ENCODE results near the gene SH3BGR. TPM values are rescaled to one million over a fixed set of nuclear protein-coding genes. Genes with fewer than 3 reads are reported as not detected.

Gene SH3BGR
- total RNA-seq, 2 donors from 2014 or later: 3.1 to 3.2 TPM

DNA sequence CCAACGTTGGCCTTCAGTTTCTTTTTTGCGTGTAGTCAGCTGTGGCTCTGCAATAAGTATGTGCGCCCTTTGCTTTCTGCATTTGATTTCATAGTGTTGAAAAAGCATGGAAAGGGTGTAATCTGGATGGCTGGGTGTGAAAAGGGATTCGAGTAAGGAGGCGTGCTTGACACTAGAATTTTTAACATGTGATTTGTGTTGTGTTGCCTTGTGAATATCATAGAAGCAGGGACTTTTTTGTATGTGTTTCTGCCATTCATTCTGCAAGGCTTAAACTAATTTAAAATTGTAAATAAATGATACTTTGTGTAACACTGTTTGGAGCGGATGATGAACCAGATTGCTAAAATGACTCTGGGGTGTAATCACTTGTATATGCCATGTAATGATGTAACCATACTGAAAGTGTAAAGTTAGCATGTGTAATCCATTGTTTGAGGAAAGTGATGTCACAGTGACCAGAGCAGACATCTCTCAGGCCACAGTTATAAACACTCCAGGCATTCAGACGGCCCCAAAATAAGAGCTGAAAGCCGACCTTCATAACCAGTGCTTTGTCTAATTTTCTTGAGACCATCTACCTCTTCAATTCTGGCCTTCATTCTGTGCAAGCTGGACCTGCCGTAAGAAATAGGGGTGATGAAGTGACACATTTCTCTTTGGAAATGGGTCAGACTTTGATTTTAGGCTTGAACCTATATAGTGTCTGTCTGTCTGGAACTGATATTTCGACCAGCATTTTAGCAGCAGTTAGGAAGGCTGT is 618 bp downstream of the SH3BGR start:
- DNase-seq (ENCODE audit: low spot score in 2 of 2) (no peak), ATAC-seq (no peak)
- Mint-ChIP-seq H3K27ac (no peak overlapping the region), H3K36me3 (no peaks in the 10 kb centered on the region), H3K9me3 (no peaks in the 10 kb centered on the region)

DNA sequence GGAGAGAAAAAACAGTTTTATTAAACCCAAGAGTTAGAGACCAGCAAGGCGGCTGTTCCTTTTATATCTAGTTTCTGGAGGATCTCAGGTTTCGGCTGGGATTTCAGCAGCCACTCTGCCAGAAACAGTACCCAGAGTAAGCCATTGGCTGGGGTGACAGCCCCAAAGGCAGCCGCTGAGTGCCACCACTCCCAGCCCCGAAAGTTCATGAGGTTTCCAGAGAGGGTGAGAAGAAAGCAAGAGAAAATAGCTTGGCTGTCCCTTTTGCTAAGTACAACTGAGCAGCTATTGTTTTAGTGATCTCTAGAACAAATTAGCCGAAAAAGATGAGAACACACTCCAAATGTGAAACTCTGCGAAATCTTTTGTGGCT is 1.2 kb downstream of the SH3BGR start:
- H3K9me3 Mint-ChIP-seq: no peaks in the 10 kb centered on the region
- no peaks in the 10 kb centered on the region for H3K36me3 Mint-ChIP-seq
- no peak for DNase-seq (ENCODE audit: low spot score in 2 of 2)
- H3K27ac Mint-ChIP-seq: no peak overlapping the region
- ATAC-seq: no peak

DNA sequence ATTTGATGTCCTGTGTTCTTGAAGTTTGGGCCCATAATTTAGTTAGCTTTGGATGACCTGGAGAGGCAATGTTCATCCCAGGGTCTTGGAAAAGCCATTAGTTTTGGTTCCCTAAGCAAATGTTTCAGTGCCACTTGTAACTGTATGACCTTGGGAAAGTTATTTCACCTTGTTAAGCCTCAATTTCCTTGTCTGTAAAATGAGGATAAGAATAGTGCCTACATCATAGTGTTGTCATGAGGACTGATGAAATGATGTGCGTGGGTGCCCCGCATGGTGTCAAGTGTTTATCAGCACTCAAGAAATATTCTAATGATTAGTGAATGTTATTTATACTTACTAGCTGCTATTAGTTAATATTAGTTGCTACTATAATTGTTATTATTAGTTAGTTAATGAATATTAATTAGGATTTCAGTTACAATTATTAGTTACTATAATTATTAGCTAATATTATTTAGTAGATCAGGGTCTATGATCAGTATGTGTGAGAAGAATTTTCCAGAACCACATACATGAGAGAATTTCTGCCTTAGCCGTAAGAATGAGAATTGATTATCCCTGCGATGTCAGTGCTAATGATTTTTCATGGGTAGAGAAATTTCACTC is 1.9 kb downstream of the SH3BGR start:
- H3K27ac Mint-ChIP-seq: no peak overlapping the region
- ATAC-seq: no peak
- H3K36me3 Mint-ChIP-seq: no peaks in the 10 kb centered on the region
- no peak for DNase-seq (ENCODE audit: low spot score in 2 of 2)
- H3K9me3 Mint-ChIP-seq: no peaks in the 10 kb centered on the region

DNA sequence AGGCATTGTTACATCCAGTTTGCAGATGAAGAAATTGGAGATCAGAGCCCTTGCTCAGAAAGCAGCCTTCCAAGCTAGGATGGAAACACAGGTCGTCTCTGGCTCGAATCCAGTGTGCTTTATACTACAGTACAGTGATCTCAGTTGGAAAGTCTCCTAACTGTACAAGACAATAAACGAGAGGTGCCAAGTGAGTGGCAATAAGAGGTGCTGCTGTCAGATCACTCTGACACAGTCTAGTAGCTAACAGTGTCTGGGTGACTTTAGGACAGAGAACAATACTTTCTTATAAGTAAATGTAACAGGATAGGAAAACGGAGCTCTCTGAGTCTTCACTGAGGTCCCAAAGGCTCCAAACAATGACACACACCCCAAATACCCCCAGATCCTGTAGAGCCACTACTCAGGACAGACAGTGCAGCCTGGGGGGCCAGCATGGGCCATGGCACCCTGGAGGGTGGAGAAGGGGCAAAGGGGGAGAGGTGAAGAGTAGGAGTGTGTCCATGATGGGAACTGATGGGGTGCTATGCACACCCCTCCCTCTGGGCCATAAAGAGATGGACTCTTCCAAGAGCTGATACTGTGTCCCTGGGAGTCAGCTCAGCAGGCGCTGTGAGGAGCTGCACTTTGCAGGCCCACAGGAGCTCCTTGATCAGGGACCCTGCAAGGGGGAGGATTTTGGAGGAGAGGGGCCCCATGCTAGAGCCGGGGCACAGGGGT is 3.3 kb downstream of the SH3BGR start:
- no peaks in the 10 kb centered on the region for H3K9me3 Mint-ChIP-seq
- DNase-seq (ENCODE audit: low spot score in 2 of 2) (no peak), ATAC-seq (no peak)
- no peaks in the 10 kb centered on the region for H3K36me3 Mint-ChIP-seq
- no peak overlapping the region for H3K27ac Mint-ChIP-seq

DNA sequence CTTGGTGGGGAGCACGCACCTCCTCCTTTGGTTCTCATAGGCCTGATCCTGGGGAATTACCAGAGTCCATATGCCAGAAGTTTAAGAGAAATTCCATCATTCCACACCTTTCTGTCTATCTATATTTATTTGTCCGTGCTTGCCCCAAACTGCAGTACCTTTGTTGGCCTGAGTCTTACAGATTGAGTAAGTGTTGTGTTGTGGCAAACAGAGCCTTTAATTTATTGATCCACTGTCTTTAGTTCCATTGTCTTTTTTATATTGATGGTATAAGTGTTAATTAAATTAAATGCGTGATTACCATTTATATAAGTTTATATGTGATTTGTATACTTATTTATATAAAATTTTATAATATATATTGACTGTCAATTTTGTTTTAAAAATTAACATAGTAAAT is 4.9 kb downstream of the SH3BGR start:
- no peak for ATAC-seq

DNA sequence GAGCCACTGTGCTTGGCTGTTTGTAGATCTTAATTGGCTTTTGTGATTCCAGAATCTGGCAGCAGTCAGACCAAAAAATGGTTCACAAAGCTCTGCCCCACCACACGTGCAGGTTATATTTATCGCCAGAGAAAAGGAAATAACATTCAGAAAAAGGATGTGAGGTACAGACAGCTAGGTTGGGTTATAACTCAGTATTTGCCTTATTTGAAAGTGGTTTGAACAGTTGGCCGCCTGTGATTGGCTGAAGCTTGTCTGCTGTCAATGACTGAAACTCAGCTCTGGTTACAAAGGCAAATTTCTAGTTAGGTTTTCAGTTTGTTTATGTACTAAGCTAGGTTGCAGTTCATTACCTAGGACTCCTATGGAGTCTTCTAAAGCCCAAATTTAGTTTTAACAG is 9.6 kb downstream of the SH3BGR start:
- ATAC-seq (peak in 1 of 2 donors; percentile 68), DNase-seq (ENCODE audit: low spot score in 2 of 2) (no peak)
- Mint-ChIP-seq H3K27ac (no peak overlapping the region), H3K36me3 (no peaks in the 10 kb centered on the region), H3K9me3 (no peaks in the 10 kb centered on the region)

More for the DNA sequence above, 4.9 kb downstream of the SH3BGR start:
- H3K36me3 Mint-ChIP-seq: no peaks in the 10 kb centered on the region
- no peak overlapping the region for H3K27ac Mint-ChIP-seq
- H3K9me3 Mint-ChIP-seq: no peaks in the 10 kb centered on the region
- no peak for DNase-seq (ENCODE audit: low spot score in 2 of 2)

DNA sequence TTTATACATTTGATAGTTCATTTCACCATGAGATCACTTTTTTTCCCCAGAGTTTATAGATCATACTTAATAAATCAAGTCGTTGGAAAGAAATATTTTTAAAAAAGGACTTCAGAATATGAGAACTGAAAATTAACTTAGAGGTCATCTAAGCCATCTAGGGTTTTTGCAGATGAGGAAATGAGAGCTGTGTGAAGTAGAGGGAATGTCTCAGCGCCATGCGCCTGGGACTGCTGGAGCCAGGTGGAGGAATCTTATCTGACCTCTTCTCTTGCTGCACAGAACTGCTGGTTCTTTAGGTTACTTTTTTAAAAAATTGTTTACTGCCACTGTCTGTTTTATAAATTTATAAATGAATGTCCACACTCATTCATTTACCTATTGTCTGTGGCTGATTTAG is 11.5 kb downstream of the SH3BGR start:
- Mint-ChIP-seq H3K27ac (no peak overlapping the region), H3K36me3 (no peaks in the 10 kb centered on the region), H3K9me3 (no peaks in the 10 kb centered on the region)
- DNase-seq (ENCODE audit: low spot score in 2 of 2): no peak
- no peak for ATAC-seq

DNA sequence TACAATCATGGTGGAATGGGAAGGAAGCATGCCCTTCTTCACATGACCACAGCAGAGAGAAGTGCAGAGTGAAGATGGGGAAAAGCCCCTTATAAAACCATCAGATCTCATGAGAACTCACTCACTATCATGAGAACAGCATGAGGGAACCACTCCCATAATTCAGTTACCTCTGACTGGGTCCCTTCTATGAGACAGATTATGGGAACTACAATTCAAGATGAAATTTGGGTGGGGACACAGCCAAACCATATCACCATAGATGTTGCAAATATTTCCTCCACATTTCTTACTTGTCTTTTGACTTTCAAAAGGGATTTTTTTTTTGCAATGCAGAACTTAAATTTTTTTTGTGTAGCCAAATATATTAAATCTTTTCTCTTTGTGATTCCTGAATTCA is 14.8 kb downstream of the SH3BGR start:
- DNase-seq (ENCODE audit: low spot score in 2 of 2) (no peak), ATAC-seq (no peak)
- H3K27ac Mint-ChIP-seq: no peak overlapping the region
- no peaks in the 10 kb centered on the region for H3K9me3 Mint-ChIP-seq
- H3K36me3 Mint-ChIP-seq: no peaks in the 10 kb centered on the region

DNA sequence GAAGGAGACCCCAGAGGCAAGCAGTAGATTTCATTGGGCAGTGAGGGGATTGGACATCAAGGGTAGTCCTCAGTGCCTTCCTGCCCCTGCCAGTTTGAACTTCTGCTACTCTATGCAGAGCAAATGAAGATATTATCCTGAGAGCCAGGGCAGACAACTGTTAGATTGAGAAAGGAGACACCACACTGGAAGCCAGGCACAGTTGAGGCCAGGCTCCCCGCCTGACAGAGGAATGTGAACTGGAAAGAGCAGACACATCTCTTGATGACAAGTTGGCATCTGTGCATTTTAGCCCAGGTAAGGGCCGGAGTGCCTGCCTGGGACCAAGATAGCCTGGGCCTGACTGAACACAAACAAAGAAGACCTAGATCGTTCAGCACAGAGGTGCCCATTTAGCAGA is 16.0 kb downstream of the SH3BGR start:
- no peak for DNase-seq (ENCODE audit: low spot score in 2 of 2)
- ATAC-seq: no peak
- H3K9me3 Mint-ChIP-seq: no peaks in the 10 kb centered on the region

DNA sequence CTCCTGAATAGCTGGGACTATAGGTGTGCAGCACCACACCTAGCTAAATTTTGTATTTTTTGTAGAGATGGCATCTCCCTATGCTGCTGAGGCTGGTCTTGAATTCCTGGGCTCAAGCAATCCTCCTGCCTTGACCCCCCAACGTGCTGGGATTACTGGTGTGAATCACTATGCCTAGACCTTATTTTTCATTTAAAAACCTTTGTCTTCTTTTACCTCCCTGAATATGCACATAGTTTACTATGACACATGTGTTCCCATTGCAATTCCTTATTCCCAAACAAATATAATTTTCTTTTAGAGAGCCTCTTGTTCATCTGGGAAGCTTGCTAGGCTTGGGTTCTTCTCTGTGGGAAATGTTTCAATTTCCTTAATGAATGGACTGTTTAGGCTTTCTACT is 16.8 kb downstream of the SH3BGR start:
- Mint-ChIP-seq H3K9me3 (no peaks in the 10 kb centered on the region), H3K27ac (no peak overlapping the region), H3K36me3 (no peaks in the 10 kb centered on the region)
- no peak for DNase-seq (ENCODE audit: low spot score in 2 of 2)
- ATAC-seq: no peak

More for the DNA sequence above, 16.0 kb downstream of the SH3BGR start:
- Mint-ChIP-seq H3K27ac (no peak overlapping the region), H3K36me3 (no peaks in the 10 kb centered on the region)

DNA sequence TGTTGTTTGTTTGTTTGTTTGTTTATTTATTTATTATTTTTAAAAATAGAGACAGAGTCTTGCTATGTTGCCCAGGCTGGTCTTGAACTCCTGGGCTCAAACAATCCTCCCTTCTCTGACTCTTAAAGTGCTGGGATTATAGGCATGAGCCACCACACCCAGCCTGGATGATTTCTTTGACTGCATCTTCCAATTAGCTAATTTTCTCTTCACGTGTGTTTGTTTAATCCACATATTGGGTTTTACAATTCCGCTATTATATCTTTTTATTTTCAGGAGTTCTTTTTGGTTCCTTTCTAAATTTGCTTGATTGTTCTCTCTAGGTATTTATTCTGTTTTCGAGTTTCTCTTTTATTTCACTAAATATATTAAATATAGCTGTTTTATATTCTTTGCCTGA is 19.8 kb downstream of the SH3BGR start:
- DNase-seq (ENCODE audit: low spot score in 2 of 2): no peak
- ATAC-seq: no peak
- Mint-ChIP-seq H3K36me3 (no peaks in the 10 kb centered on the region), H3K27ac (no peak overlapping the region), H3K9me3 (no peaks in the 10 kb centered on the region)

DNA sequence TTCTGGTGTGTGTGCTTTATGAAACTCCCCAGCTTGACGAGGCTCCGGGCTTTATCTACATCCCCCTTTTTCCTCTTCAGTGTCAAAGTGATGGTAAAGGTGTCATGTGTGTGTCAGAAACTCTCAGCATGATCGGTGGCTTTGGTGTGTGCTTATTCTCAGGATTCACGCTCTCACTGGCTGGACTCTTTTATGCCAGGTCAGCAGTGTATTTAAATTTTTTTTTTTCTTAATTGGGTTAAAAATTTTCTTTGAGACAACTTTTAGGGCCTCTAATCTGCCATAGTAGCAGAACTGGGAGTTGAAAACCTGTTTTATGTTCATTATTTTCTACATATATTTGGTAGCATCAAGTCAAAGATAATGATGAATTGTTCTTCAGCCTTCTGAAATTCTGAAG is 21.0 kb downstream of the SH3BGR start:
- H3K9me3 Mint-ChIP-seq: no peaks in the 10 kb centered on the region
- ATAC-seq (no peak), DNase-seq (ENCODE audit: low spot score in 2 of 2) (no peak)
- H3K36me3 Mint-ChIP-seq: no peaks in the 10 kb centered on the region
- H3K27ac Mint-ChIP-seq: no peak overlapping the region

DNA sequence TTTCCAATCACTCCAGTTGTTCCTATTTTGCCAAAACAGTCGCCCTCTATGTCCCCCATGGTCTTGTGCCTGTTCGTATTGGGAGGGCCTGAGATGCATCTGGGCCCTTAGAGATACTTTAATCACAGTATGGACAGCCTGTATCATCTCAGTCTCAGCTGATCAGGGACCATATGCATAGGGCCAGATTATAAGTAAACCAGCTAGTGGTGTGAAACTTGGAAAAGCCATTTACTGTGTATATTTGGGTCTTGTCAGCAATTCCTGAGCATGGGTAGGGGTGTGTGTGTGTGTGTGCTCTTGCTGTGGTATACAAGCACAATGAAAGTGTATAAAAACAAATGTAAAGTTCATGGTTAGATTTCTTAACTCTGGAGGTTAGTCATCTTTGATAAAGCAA is 22.8 kb downstream of the SH3BGR start:
- DNase-seq (ENCODE audit: low spot score in 2 of 2): no peak
- H3K9me3 Mint-ChIP-seq: no peaks in the 10 kb centered on the region
- H3K36me3 Mint-ChIP-seq: no peaks in the 10 kb centered on the region
- ATAC-seq: no peak
- no peak overlapping the region for H3K27ac Mint-ChIP-seq

DNA sequence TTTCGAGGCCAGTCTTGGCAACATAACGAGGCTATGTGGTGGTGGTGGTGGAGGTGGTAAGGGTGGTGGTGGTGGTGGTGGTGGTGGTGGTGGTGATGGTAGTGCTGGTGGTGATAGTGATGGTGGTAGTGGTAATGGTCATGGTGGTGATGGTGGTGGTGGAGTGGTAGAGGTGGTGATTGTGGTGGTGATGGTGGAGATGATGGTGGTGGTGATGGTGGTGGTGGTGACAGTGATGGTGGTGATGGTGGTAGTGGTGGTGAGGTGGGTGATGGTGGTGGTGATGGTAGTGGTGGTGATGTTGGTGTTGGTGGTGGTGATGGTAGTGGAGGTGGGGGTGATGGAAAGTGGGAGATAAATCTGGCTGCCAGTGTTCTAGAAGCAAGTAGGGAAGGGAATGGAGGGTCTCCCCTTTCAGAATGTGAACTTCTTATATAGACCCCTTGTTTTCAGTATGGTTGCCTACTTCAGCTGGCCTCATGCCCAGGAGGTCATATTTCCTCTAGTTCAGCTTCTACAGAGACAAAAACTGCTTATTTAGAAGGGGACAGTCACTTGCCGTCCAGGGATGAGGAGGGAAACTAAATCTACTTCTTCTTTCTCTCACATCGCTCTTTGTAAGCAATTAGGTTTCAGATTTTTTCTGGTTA is 27.5 kb downstream of the SH3BGR start:
- Mint-ChIP-seq H3K9me3 (no peaks in the 10 kb centered on the region), H3K27ac (no peak overlapping the region), H3K36me3 (no peaks in the 10 kb centered on the region)
- no peak for DNase-seq (ENCODE audit: low spot score in 2 of 2)
- ATAC-seq: no peak

DNA sequence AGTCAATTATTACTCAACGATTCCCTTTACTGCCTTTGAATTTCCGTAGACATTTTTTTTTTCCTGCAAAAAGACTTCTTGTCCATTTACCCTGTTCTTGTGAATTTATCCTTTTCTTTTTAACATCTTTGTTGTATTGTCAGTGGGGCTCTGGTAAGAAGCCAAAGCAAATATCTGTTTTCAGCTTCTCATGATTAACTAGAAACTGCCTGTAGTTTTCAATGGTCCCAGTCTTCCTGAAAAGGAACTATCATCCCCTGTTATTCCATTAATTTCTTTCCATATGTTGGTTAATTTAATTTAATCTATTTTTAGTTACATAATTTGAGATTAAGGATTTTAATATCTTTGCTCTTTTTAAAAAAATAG is 28.0 kb downstream of the SH3BGR start:
- Mint-ChIP-seq H3K27ac (no peak overlapping the region), H3K36me3 (no peaks in the 10 kb centered on the region), H3K9me3 (no peaks in the 10 kb centered on the region)
- DNase-seq (ENCODE audit: low spot score in 2 of 2) (no peak), ATAC-seq (no peak)

DNA sequence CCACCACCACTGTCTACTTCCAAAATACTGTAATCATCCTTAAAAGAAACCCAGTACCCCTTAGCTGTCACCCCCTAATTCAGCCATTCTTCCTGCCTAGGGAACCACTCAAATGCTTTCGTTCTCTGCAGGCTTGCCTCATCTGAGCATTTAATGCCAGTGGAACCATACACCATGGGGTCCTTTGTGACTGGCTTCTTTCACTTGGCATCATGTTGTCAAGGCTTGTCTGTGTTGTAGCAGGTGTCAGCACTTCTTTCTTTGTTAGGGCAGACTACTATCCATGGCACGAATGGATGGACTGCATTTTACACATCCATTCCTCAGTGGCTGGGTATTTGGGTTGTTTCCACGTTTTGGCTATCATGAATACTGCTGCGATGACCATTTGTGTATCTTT is 28.5 kb downstream of the SH3BGR start:
- Mint-ChIP-seq H3K36me3 (no peaks in the 10 kb centered on the region), H3K9me3 (no peaks in the 10 kb centered on the region), H3K27ac (no peak overlapping the region)
- DNase-seq (ENCODE audit: low spot score in 2 of 2): no peak
- no peak for ATAC-seq

DNA sequence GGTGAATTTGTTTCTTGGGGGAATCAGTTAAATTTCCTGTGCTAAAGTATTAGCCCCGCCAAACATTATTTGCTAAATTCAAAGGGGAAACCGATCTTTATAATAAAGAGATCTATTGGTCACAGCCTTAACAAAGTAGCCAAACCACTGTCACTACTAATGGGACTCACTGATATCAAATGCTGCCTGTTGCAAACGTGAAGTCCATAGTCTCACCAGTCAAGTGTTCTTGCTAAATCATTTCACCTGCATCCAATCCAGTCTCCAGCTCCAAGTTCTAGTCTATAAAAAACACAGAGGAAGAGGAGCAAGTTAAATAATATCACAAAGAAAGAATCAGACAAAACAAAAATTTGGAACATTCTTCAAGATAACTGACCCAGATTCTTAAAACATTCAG is 30.1 kb downstream of the SH3BGR start:
- Mint-ChIP-seq H3K36me3 (no peaks in the 10 kb centered on the region), H3K27ac (no peak overlapping the region), H3K9me3 (no peaks in the 10 kb centered on the region)
- DNase-seq (ENCODE audit: low spot score in 2 of 2) (no peak), ATAC-seq (no peak)
